NK-92 treated with Interleukin-12 subunit alpha and Interleukin-12 subunit beta, amount 100 ng/mL, for 24 hours (cell line): ENCODE measurements around the gene BRSK1.

Experiments
- DNase-seq: peaks from one replicate; lab custom pipeline; 2025; lab: John Stamatoyannopoulos, UW

BRSK1 gene

GRCh38 chr19:55273978-55274707 is 9.7 kb upstream of the BRSK1 start:
- no peak for DNase-seq

GRCh38 chr19:55275851-55276719 is 7.7 kb upstream of the BRSK1 start:
- DNase-seq, result peak; percentile 25

DNA sequence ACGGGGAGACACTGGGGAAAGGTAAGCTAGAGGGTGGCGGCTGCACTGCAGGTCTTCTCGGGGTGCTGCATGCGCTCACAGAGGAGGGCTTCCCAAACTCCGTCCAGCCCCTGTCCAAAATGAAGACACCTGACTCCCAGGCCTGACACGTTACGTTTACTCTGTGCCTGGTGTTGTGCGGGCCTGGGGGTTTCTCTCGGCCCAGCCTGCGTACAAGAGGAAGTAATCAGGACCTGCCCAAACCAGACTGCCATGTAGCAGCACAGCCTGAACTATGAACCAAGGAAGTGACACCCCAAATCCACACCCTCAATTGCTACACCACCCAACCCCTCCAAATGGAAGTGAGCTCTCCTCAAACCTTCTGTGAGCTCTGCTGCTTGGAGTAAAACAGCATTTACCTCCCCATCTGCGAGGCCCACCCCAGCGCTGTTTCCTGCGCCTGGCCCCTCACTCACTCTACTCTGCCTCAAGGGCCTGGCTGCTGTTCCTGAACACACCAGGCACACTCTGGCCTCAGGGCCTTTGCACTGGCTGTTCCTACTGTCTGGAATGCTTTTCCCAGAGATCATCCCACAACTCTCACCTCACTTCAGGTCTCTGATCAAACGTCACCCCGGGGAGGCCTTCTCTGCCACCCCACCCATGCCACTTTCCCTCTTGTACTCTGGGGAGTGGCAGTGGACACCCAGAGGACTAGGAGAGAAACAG is 6.9 kb upstream of the BRSK1 start:
- DNase-seq, result no peak

DNA sequence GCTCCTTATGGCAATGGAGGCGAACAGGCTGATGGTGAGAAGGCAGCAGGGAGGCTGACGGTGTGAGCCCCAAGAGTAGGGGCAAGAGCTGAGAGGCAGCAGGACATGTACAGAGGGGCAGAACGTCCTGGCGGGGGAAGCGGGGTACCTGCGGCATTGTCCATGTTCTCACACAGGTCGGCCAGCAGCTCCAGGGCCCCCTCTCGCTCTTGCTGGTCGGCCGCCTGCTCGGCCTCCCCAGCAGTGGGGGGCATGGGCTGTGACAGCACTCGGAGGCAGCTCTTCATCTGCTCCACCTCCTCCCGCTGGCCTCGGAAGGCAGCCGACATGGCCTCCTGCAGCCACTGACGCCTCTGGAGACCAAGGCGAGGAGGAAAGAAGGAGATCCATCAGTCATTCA is 6.3 kb upstream of the BRSK1 start:
- DNase-seq, result no peak

DNA sequence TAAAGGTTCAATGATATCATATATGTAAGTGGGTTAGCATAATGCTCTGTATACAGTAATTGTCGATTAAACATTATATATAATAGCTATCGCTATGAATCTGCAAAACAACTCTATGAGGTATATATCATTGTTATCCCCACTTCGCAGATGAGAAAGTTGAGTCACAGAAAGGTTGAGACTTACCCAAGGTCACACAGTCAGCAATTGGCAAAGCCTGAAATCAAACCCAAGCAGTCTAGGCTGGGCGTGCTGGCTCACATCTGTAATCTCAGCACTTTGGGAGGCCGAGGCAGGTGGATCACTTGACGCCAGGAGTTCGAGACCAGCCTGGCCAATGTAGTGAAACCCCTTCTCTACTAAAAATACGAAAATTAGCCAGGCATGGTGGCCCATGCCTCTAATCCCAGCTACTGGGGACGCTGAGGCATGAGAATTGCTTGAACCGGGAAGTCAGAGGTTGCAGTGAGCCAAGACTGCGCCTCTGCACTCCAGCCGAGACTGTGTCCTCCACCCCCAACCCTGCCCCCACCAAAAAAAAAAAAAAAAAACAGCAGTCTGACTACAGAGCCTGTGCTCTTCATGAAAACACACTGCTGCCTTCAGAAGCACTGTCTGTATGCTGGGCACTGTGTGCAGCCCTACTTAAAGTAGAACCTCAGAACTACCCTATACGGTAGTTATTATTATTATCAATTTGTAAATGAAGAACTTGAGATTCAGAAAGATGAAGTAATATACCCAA is 5.2 kb upstream of the BRSK1 start:
- DNase-seq, result no peak

- DNase-seq, result no peak
Measured at GRCh38 chr19:55279340-55279739, 4.5 kb upstream of the BRSK1 start.

- DNase-seq, result peak; percentile 95
Measured at GRCh38 chr19:55279770-55280643, 3.8 kb upstream of the BRSK1 start, which contains the start of gene HSPBP1. HSPBP1 (minus strand) TSS chr19:55280110; CDS start chr19:55279608, 502 bp downstream.

- no peak for DNase-seq
Measured at GRCh38 chr19:55284405-55285058, 735 bp downstream of the BRSK1 start.

DNA sequence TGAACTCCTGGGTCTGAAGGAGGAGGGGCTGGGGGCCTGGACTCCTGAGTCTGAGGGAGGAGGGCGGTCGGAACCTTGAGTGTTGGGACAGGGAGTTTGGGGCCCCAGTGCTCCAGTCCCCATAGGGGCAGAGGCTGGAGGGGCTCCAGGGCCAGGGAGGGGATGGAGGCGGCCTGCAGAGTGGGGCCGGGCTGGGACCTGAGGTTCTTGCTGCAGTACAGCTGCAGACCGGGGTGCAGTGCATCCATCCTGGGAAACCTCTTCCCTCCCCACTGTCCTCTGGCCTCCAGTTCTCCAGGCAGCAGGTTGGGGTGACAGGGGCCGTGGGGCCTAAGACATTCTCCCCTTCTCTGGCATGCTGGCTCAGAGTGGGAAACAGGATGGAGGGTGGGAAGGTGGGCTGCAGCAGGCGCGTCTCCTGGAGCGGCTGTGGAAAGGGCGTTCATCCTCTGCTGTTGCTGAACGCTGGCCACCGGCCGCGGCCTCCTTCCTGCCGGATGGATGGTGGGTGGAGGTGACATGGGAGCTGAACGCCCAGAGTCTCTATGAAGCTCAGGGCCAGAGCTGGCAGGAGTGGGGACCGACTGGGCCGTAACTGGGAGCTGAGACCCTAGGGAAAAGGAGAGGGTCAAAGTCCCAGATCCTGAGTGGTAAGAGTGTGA is 1.6 kb downstream of the BRSK1 start:
- no peak for DNase-seq

DNA sequence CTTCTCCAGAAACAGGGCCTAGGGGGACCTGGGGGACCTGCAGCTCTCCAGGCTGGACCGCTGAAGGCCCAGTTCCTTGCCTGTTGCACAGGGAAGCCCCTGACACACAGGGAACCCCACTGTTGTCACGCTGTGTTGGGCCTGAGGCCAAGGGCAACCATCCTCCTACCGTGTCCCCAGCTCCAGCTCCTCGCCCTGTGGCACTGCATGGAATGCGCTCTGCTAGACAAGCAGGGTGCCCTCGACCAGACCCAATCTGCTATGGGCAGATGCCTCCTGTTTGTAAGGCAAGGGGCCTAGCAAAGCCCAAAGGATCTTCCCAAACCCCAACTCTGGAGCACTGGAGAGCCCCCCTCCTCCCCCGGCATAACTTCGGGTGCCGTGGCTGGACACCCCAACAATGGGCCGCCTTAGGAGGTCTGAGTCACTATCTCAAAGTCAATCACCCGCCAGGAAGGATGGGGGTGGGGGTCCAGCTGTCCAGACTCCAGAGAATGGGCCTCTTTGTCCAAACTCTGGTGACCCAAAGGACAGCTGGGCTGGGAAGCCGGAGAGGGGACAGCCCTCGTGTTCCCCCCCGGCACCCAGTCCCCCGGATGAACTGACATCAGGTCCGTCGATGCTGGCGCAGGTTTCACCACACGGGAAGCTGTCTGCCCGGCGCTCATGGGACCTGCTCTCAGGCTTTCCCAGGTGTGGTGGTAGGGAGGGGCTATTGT is 3.7 kb downstream of the BRSK1 start:
- DNase-seq, result no peak

DNA sequence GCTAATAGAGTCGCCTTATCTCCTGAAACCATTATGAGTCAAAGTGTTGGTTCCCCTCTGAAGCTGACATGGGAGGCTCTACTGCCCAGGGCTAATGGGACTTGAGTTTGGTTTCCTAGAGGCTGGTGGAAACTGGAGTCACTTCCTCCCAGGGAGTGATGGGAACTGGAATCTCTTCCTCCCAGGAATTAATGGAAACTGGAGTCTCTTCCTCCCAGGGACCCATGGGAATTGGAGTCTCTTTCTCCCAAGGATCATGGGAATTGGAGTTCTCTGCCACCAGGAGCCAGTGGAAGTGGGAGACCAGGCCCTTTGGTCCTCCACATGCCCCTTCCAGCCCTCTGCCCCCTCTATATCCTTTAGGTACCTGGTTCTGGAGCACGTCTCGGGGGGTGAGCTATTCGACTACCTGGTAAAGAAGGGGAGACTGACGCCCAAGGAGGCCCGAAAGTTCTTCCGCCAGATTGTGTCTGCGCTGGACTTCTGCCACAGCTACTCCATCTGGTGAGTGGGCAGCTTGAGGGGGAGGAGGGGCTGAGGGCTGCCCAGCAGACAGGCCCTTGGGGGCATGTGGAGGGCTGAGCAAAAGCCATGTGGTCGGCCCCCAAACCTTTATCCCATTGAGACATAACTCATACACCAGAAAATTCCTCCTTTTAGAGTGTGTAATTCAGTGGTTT is 5.5 kb downstream of the BRSK1 start:
- no peak for DNase-seq

DNA sequence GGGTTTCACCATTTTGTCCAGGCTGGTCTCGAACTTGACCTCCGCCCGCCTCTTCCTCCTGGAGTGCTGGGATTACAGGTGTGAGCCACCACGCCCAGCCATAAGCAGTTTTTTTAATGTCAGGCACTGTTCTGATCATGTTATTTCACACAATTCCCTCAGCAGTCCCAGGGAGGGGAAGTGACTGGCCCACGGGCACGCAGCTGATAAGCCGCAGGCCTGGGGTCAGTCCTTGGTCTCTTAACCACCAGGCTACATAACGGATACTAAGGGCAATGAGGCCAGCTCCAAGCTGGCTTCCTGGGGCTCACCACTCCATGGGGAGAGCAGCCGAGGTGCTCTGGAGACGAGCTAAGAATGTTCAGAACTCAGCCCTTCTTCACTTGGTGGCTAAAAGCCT is 13.5 kb downstream of the BRSK1 start:
- DNase-seq, result no peak

DNA sequence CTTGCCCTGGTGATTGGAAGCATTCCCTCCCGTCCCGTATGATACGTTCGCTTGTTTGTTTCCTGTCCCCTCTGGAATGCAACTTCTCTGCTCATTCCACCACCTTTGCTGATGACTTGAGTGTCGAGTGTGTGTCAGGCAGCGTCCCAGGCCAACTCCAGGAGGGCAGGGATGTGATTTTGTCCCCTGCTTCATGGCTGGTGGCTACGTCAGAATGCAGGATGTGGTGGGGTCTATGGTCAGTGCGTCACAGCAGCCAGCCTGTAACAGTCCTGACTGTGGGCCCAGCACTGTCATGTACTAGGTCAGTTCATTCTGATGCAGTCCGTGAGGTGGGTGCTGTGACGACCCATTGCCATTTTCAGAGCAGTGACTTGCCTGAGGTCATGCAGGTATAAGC is 16.2 kb downstream of the BRSK1 start:
- no peak for DNase-seq

DNA sequence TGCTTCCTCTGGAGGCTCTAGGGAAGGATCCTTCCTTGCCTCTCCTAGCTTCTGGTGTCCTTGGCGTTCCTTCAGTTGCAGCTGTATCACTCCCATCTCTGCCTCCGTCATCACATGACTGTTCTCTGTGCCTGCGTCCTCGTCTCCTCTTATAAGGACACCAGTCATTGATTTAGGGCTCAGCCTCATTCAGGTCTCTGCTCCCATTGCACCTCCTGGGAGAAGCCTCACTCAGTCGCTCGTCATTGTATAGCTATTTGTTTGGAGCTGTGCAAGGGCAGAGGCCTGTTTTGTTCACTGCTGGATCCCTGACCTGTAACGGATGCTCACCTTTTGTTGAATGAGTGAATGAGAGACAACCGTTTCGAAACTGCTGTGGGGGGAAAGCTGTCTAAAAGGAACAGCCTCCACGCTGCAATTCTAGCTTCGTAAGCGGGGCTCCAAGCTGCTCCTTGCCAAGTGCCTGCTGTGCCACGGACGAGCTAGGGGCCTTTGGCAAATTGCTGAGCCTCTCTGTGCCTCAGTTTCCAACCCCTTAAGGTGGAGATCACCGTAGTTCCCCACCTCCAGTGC is 17.2 kb downstream of the BRSK1 start:
- DNase-seq, result no peak

DNA sequence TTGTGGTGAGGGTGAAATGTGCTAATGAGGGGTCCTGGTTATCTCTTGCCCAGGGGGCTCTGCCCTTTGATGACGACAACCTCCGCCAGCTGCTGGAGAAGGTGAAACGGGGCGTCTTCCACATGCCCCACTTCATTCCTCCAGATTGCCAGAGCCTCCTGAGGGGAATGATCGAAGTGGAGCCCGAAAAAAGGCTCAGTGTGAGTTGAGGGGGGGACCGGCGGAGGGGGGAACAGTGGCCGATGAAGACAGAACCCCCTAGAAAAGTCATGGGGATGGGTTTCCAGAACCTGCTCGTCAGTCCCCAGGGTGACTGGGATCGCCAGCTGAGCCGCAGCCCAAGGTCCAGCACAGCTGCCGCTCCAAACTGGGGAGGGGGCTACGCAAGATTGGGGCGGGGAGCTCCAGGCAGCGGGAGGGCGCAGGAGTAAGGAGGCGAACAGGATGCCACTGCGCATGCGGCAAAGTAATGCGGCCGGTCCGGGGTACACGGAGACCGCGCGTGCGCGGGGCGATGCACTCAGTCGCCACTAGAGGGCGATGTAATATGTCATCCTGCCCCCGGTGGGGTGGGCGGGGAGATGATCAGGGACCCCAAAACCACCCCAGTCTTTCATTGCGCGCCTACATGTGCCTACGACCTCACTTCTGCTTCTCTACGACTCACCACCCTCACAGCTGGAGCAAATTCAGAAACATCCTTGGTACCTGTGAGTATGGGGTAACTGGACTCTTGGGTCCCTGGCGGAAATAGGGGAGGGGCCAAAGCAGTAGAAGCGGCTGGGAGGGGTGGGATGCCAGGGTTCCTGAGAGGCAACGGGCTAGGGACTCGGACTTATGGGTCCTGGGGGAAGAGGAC is 17.9 kb downstream of the BRSK1 start:
- DNase-seq, result peak; percentile 89

DNA sequence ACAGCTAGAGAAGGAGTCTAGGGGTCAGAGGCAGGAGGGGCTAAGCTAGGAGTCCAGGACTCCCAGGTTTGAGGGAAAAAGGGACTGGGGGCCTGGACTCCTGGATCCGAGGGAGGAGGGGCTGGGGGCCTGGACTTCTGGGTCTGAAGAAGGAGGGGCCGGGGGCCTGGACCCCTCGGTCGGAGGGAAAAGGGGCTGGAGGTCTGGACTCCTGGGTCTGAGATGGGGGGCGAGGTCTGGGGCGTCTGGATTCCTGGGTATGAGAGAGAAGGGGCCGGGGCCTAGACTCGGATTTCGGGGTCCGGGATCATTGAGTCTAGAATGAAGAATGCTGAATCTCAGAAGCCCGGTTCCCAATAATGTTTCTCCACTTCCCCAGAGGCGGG is 18.5 kb downstream of the BRSK1 start:
- no peak for DNase-seq

DNA sequence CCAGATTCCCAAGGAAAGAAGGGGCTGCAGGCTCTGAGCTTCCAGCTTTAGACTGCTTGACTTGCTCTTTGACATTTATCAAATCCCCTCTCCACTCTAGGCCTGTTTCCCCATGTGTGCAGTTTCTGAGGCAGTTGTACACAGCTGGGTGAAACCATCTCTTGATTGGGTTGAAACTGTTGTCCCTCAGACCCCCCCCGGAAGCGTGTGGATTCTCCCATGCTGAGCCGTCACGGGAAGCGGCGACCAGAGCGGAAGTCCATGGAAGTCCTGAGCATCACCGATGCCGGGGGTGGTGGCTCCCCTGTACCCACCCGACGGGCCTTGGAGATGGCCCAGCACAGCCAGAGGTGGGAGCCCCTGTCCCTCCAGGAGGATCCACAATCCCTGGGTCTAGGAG is 19.7 kb downstream of the BRSK1 start:
- DNase-seq, result no peak
